HEK293T (cell line): ENCODE measurements around the gene APOBEC3A.

ENCODE experiments used
- CTCF ChIA-PET: fragments of 350-600 bp; formaldehyde crosslinking; extraction: SDS; loops from one replicate; lab custom pipeline; 2021; ENCODE audit warnings: antibody characterized with exemption, inconsistent platforms; lab: Yijun Ruan, JAX
- POLR2A ChIA-PET: fragments of 350-600 bp; formaldehyde crosslinking; extraction: SDS; loops from one replicate; lab custom pipeline; 2020; ENCODE audit warnings: antibody characterized with exemption, inconsistent platforms; lab: Yijun Ruan, JAX
- DNase-seq: peaks from one replicate; pipeline ENCODE4 v3.0.0; 2012; ENCODE audit warnings: mixed read lengths; ENCODE audit errors: extremely low spot score
- ARNT ChIP-seq: fragments of 450-650 bp; IDR thresholded peaks from 2 replicates; pipeline ENCODE4 v1.6.1; 2017; ENCODE audit warnings: mild to moderate bottlenecking
- BHLHE40 ChIP-seq: fragments of 450-650 bp; IDR thresholded peaks from 2 replicates; pipeline ENCODE4 v1.6.1; 2016; ENCODE audit warnings: mild to moderate bottlenecking, moderate library complexity, borderline replicate concordance
- CTBP1 ChIP-seq: fragments of 450-650 bp; IDR thresholded peaks from 2 replicates; pipeline ENCODE4 v1.6.1; 2016; ENCODE audit warnings: borderline replicate concordance
- ELF4 ChIP-seq: fragments of 450-650 bp; IDR thresholded peaks from 2 replicates; pipeline ENCODE4 v1.6.1; 2017; ENCODE audit warnings: antibody characterized with exemption
- FOXA1 ChIP-seq: fragments of 450-650 bp; IDR thresholded peaks from 2 replicates; pipeline ENCODE4 v1.6.1; 2016; ENCODE audit warnings: mild to moderate bottlenecking
- FOXK2 ChIP-seq: fragments of 450-650 bp; IDR thresholded peaks from 2 replicates; pipeline ENCODE4 v1.6.1; 2016; ENCODE audit warnings: mild to moderate bottlenecking
- FOXM1 ChIP-seq: fragments of 450-650 bp; IDR thresholded peaks from 2 replicates; pipeline ENCODE4 v1.6.1; 2017; ENCODE audit warnings: mild to moderate bottlenecking, borderline replicate concordance
- HDGF ChIP-seq: fragments of 450-650 bp; IDR thresholded peaks from 2 replicates; pipeline ENCODE4 v1.6.1; 2017; ENCODE audit warnings: antibody characterized with exemption, borderline replicate concordance
- L3MBTL2 ChIP-seq: fragments of 450-650 bp; conservative IDR thresholded peaks from 2 replicates; pipeline ENCODE4 v1.6.1; 2016; ENCODE audit warnings: mild to moderate bottlenecking
- LEF1 ChIP-seq: fragments of 450-650 bp; IDR thresholded peaks from 2 replicates; pipeline ENCODE4 v1.6.1; 2017; ENCODE audit warnings: mild to moderate bottlenecking, borderline replicate concordance
- NFRKB ChIP-seq: fragments of 450-650 bp; IDR thresholded peaks from 2 replicates; pipeline ENCODE4 v1.6.1; 2016; ENCODE audit warnings: mild to moderate bottlenecking, moderate library complexity
- SP1 ChIP-seq: fragments of 450-650 bp; IDR thresholded peaks from 2 replicates; pipeline ENCODE4 v1.6.1; 2017
- SUZ12 ChIP-seq: fragments of 450-650 bp; IDR thresholded peaks from 2 replicates; pipeline ENCODE4 v1.6.1; 2016; ENCODE audit warnings: mild to moderate bottlenecking
- TARDBP ChIP-seq: fragments of 450-650 bp; IDR thresholded peaks from 2 replicates; pipeline ENCODE4 v1.6.1; 2016
- ZNF384 ChIP-seq: fragments of 450-650 bp; IDR thresholded peaks from 2 replicates; pipeline ENCODE4 v1.6.1; 2016
- TF ChIP-seq, protein P1 (sequence below): fragments of 450-650 bp; IDR thresholded peaks from 2 replicates; pipeline ENCODE4 v1.6.1; 2016

APOBEC3A gene

GRCh38 chr22:38946771-38947170, 10.6 kb upstream of the APOBEC3A start:
- DNase-seq: no peak
- ChIA-PET POLR2A (no interaction called here), CTCF (no interaction called here)
- no peak for TF ChIP-seq CTBP1
- TF ChIP-seq L3MBTL2: no peak
- TF ChIP-seq, protein P1, sequence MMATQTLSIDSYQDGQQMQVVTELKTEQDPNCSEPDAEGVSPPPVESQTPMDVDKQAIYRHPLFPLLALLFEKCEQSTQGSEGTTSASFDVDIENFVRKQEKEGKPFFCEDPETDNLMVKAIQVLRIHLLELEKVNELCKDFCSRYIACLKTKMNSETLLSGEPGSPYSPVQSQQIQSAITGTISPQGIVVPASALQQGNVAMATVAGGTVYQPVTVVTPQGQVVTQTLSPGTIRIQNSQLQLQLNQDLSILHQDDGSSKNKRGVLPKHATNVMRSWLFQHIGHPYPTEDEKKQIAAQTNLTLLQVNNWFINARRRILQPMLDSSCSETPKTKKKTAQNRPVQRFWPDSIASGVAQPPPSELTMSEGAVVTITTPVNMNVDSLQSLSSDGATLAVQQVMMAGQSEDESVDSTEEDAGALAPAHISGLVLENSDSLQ: no peak
- no peak for TF ChIP-seq ZNF384
- no peak for TF ChIP-seq TARDBP
- TF ChIP-seq BHLHE40: no peak
- no peak for TF ChIP-seq LEF1
- no peak for TF ChIP-seq HDGF
- TF ChIP-seq FOXM1: no peak
- TF ChIP-seq SUZ12: no peak
- TF ChIP-seq ELF4: no peak
- no peak for TF ChIP-seq FOXK2
- TF ChIP-seq ARNT: no peak

GRCh38 chr22:38947321-38948140, 9.9 kb upstream of the APOBEC3A start:
- ChIA-PET CTCF (no interaction called here), POLR2A (no interaction called here)
- no peak for DNase-seq
- TF ChIP-seq ELF4: no peak
- no peak for TF ChIP-seq BHLHE40
- no peak for TF ChIP-seq L3MBTL2
- TF ChIP-seq TARDBP: no peak
- no peak for TF ChIP-seq ARNT
- no peak for TF ChIP-seq CTBP1
- no peak for TF ChIP-seq ZNF384
- no peak for TF ChIP-seq LEF1
- TF ChIP-seq FOXM1: no peak
- TF ChIP-seq FOXA1: no peak
- no peak for TF ChIP-seq SUZ12
- TF ChIP-seq SP1: no peak
- TF ChIP-seq HDGF: no peak
- TF ChIP-seq NFRKB: no peak
- no peak for TF ChIP-seq FOXK2
- TF ChIP-seq, protein P1: no peak

DNA sequence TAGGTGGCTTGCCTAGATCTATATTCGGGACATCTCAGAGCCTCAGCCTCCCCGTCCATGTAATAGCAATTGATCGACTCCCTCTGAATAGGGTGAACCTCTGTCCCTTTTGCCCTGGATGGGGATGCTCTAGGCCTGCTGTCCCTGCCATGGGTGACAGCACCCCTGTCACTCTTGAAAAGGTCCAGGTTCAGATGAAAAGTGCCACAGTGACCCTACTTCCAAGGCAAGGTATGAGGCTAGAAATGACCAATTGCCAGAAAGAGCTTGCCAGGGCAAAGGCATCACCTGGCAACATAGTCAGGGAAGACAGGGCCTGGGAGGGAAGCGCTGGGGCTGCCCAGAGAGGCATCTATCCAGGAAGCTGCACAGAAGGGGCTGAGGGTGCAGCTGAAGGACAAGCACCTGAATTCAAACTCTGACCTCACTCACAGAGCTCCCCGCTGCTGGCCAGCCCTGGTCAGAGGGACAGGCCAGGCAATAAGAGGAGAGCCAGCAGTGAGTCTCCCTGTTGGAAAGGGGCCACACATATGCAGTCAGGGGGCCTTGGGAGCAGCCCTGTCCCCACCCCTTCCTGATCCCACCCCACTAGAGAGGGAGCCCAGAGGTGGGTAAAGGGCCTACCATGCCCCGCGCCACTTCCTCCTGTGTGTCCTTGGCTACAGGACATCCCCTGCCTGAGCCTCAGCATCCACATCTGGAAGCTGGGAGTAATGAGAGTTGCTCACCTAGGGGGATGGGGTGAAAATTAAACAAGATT, 9.0 kb upstream of the APOBEC3A start:
- ChIA-PET POLR2A (no interaction called here), CTCF (no interaction called here)
- TF ChIP-seq HDGF: no peak

DNA sequence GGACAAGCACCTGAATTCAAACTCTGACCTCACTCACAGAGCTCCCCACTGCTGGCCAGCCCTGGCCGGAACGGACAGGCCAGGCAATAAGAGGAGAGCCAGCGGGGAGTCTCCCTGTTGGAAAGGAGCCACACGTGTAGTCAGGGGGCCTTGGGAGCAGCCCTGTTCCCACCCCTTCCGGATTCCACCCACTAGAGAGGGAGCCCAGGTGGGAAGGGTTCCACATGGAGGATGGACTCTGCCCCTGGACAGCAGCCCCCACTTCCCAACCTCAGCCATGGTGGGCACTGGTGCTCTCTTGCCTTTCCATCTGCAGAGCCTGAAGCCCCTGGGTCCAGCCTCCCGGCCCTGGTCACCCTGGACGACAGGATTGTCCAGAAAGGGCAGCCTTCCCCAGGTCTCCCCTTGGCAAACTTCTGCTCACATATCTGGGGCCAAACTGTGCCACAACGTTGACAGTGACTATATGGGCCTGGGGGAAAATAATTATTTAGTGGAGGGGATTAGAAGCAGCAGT, 7.5 kb upstream of the APOBEC3A start:
- no peak for DNase-seq
- no peak for TF ChIP-seq SP1
- no peak for TF ChIP-seq FOXK2
- TF ChIP-seq L3MBTL2: no peak
- no peak for TF ChIP-seq ZNF384
- no peak for TF ChIP-seq LEF1
- TF ChIP-seq ARNT: no peak
- TF ChIP-seq ELF4: no peak
- TF ChIP-seq, protein P1: no peak
- no peak for TF ChIP-seq SUZ12
- TF ChIP-seq NFRKB: no peak
- no peak for TF ChIP-seq FOXA1
- no peak for TF ChIP-seq CTBP1
- TF ChIP-seq BHLHE40: no peak
- no peak for TF ChIP-seq FOXM1
- ChIA-PET POLR2A (no interaction called here), CTCF (interaction anchor here (0.6 to 1.1 kb wide), 2 partner anchors 11 to 25 kb away, joined by 3 to 5 read pairs; no protein-coding TSS in a partner anchor)

More for the DNA sequence above, 9.0 kb upstream of the APOBEC3A start:
- no peak for DNase-seq

DNA sequence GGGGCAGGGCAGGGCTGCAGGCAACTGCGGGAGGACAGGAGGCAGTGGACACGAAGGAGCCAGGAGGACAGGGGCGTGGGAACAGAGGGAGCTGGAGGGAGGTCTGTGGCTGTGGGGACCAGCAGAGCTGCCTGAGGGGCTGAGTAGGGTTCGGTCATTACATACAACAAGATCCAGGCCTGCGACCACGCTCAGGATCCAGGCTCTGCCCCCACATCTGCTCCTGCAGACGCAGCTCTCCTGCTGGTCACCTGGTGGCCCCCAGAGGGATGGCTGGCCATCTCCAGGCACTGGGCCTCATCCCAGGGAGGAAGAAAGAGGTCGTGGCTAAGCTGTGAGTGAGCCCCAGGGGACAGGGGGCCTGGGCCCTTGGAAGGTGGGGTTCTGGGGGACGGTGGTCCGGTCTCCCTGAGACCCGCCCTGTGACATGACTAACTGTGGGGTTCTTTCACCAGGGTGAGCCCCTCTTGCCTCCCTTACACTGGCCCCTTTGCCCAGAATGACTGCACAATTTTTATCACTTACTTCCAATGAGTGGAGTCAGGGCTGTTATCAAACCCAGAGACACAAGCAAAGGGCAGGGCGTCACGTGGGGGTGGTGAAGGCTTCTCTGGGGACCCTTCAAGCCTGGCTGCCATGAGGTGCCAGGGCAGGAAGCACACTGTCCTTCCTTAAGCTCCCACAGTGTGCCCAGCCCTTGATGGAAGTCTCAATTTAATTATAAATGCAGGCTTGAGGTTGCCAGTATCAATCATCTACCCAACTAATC, 6.7 kb upstream of the APOBEC3A start:
- CTCF ChIA-PET: interaction anchor here (0.9 to 1.9 kb wide), 3 partner anchors 12 to 182 kb away, joined by 3 to 4 read pairs (median 4); no protein-coding TSS in a partner anchor
- POLR2A ChIA-PET: interaction anchor here (1.0 to 1.8 kb wide), 2 partner anchors 79 to 81 kb away, joined by 3 to 6 read pairs; partner anchors contain the start of gene CBX6
- DNase-seq: no peak
- TF ChIP-seq ZNF384 (no peak), FOXA1 (no peak), ELF4 (no peak), L3MBTL2 (no peak)
